ENCODE results near the gene TRIM29. TPM values are rescaled to one million over a fixed set of nuclear protein-coding genes. Genes with fewer than 3 reads are reported as not detected.
A peak's percentile ranks its signal among the peaks of the same experiment; 100 is the strongest.

Gene TRIM29
- total RNA-seq, 1 donor from 2014 or later: not detected

GRCh38 chr11:120108154-120108784 is 29.6 kb downstream of the TRIM29 start:
- DNase-seq (ENCODE audit: low spot score): peak; percentile 86
- Mint-ChIP-seq H3K27ac (ENCODE audit: unreplicated experiment) (no peak overlapping the region), H3K4me3 (ENCODE audit: unreplicated experiment) (no peak overlapping the region), H3K4me1 (ENCODE audit: unreplicated experiment) (no peaks in the 10 kb centered on the region), H3K9me3 (ENCODE audit: unreplicated experiment) (no peaks in the 10 kb centered on the region), H3K27me3 (ENCODE audit: unreplicated experiment) (peaks cover 12% of the 10 kb centered on the region), H3K36me3 (ENCODE audit: low read depth, unreplicated experiment) (peaks cover 5% of the 10 kb centered on the region)
- peak; percentile 93 for TF ChIP-seq CTCF (IDR thresholded peaks at IDR 0.05; ENCODE audit: unreplicated experiment)

- H3K36me3 Mint-ChIP-seq (ENCODE audit: low read depth, unreplicated experiment): peaks cover 5% of the 10 kb centered on the region
- H3K9me3 Mint-ChIP-seq (ENCODE audit: unreplicated experiment): no peaks in the 10 kb centered on the region
- no peaks in the 10 kb centered on the region for H3K4me1 Mint-ChIP-seq (ENCODE audit: unreplicated experiment)
- peaks cover 12% of the 10 kb centered on the region for H3K27me3 Mint-ChIP-seq (ENCODE audit: unreplicated experiment)
- TF ChIP-seq CTCF (IDR thresholded peaks at IDR 0.05; ENCODE audit: unreplicated experiment): no peak
- no peak overlapping the region for H3K27ac Mint-ChIP-seq (ENCODE audit: unreplicated experiment)
- H3K4me3 Mint-ChIP-seq (ENCODE audit: unreplicated experiment): no peak overlapping the region
- no peak for DNase-seq (ENCODE audit: low spot score)
Observed at GRCh38 chr11:120107692-120108091, 30.2 kb downstream of the TRIM29 start.

GRCh38 chr11:120106354-120107150 is 31.4 kb downstream of the TRIM29 start:
- Mint-ChIP-seq H3K27ac (ENCODE audit: unreplicated experiment) (no peak overlapping the region), H3K4me3 (ENCODE audit: unreplicated experiment) (no peak overlapping the region), H3K27me3 (ENCODE audit: unreplicated experiment) (peaks cover 12% of the 10 kb centered on the region), H3K36me3 (ENCODE audit: low read depth, unreplicated experiment) (peaks cover 5% of the 10 kb centered on the region), H3K4me1 (ENCODE audit: unreplicated experiment) (no peaks in the 10 kb centered on the region), H3K9me3 (ENCODE audit: unreplicated experiment) (no peaks in the 10 kb centered on the region)
- no peak for TF ChIP-seq CTCF (IDR thresholded peaks at IDR 0.05; ENCODE audit: unreplicated experiment)
- DNase-seq (ENCODE audit: low spot score): no peak

- no peak overlapping the region for H3K4me3 Mint-ChIP-seq (ENCODE audit: unreplicated experiment)
- no peaks in the 10 kb centered on the region for H3K4me1 Mint-ChIP-seq (ENCODE audit: unreplicated experiment)
- no peak for TF ChIP-seq CTCF (IDR thresholded peaks at IDR 0.05; ENCODE audit: unreplicated experiment)
- H3K27me3 Mint-ChIP-seq (ENCODE audit: unreplicated experiment): peaks cover 9% of the 10 kb centered on the region
- DNase-seq (ENCODE audit: low spot score): no peak
- H3K9me3 Mint-ChIP-seq (ENCODE audit: unreplicated experiment): no peaks in the 10 kb centered on the region
- H3K27ac Mint-ChIP-seq (ENCODE audit: unreplicated experiment): no peak overlapping the region
- H3K36me3 Mint-ChIP-seq (ENCODE audit: low read depth, unreplicated experiment): peaks cover 5% of the 10 kb centered on the region
Observed at GRCh38 chr11:120105576-120105975, 32.3 kb downstream of the TRIM29 start.

GRCh38 chr11:120104041-120104565 is 33.8 kb downstream of the TRIM29 start:
- H3K27me3 Mint-ChIP-seq (ENCODE audit: unreplicated experiment): peaks cover 12% of the 10 kb centered on the region
- TF ChIP-seq CTCF (IDR thresholded peaks at IDR 0.05; ENCODE audit: unreplicated experiment): no peak
- DNase-seq (ENCODE audit: low spot score): no peak
- no peaks in the 10 kb centered on the region for H3K4me1 Mint-ChIP-seq (ENCODE audit: unreplicated experiment)
- no peaks in the 10 kb centered on the region for H3K9me3 Mint-ChIP-seq (ENCODE audit: unreplicated experiment)
- no peak overlapping the region for H3K27ac Mint-ChIP-seq (ENCODE audit: unreplicated experiment)
- H3K36me3 Mint-ChIP-seq (ENCODE audit: low read depth, unreplicated experiment): peaks cover 5% of the 10 kb centered on the region
- no peak overlapping the region for H3K4me3 Mint-ChIP-seq (ENCODE audit: unreplicated experiment)

All from endothelial cell (in vitro differentiated cells).